Tibial nerve (tissue), 4 donors: ENCODE measurements around the gene NR1H3. TPM values are rescaled to one million over a fixed set of nuclear protein-coding genes. Genes with fewer than 3 reads are reported as not detected.

Experiments used
- DNase-seq, 2 donors: peaks; one replicate each; pipeline ENCODE4 v3.0.0-alpha.2; 2019; ENCODE audit warnings: low spot score in 2 of 2
- H3K27ac ChIP-seq, 4 donors: fragments of 200-600 bp; sonication (generic) in 3 of 4; one replicate each; pipeline ENCODE4 v1.5.1; 2017 to 2019; ENCODE audit warnings: mild to moderate bottlenecking in 1 of 4
- H3K27me3 ChIP-seq, 2 donors: fragments of 200-600 bp; sonication (generic) in 1 of 2; one replicate each; pipeline versions ENCODE4 v1.5.1 to v1.6.0; 2017 to 2019
- H3K36me3 ChIP-seq, 3 donors: fragments of 200-600 bp; sonication (generic); one replicate each; pipeline ENCODE4 v1.5.1; 2018 to 2019
- H3K4me1 ChIP-seq, 4 donors: fragments of 200-600 bp; sonication (generic) in 3 of 4; one replicate each; pipeline ENCODE4 v1.5.1; 2017 to 2019
- H3K4me3 ChIP-seq, 4 donors: fragments of 200-600 bp; sonication (generic) in 3 of 4; one replicate each; pipeline ENCODE4 v1.5.1; 2017 to 2019; ENCODE audit warnings: mild to moderate bottlenecking in 1 of 4, moderate library complexity in 1 of 4
- H3K9me3 ChIP-seq, 4 donors: fragments of 200-600 bp; sonication (generic) in 3 of 4; one replicate each; pipeline ENCODE4 v1.5.1; 2017 to 2019
- CTCF ChIP-seq, 5 experiments: fragments of 200-600 bp in 3 of 5; fragments of 450-650 bp in 2 of 5; sonication (generic) in 3 of 5; IDR thresholded peaks; one replicate each; pipeline ENCODE4 v1.5.1; 2016 to 2019; ENCODE audit warnings: antibody characterized with exemption in 5 of 5, mild to moderate bottlenecking in 3 of 5, moderate library complexity in 2 of 5
- EP300 ChIP-seq, 2 donors: sonication (generic); formaldehyde crosslinking; IDR thresholded peaks; one replicate each; pipeline ENCODE4 v1.6.1; 2017; ENCODE audit warnings: antibody characterized with exemption in 2 of 2, mild to moderate bottlenecking in 1 of 2
- POLR2A ChIP-seq, 2 donors: fragments of 450-650 bp; IDR thresholded peaks; one replicate each; pipeline ENCODE4 v1.6.1; 2017; ENCODE audit warnings: antibody characterized with exemption in 2 of 2, mild to moderate bottlenecking in 2 of 2, moderate library complexity in 2 of 2
- WGBS, 2 donors: methylation state at CpG; one replicate each; pipeline ENCODE4 v1.1.5; 2018; 5-methylcytosine and 5-hydroxymethylcytosine counted together
- total RNA-seq, 4 donors: library from RNA; depleted of rRNA; stranded (reverse); fragments of >200 nt; gene quantifications; one replicate each; pipeline ENCODE4 v1.1.0, GENCODE V29; 2016

Gene NR1H3
- total RNA-seq, 4 donors from 2014 or later, result 92.7 to 218 (median 124) TPM

DNA sequence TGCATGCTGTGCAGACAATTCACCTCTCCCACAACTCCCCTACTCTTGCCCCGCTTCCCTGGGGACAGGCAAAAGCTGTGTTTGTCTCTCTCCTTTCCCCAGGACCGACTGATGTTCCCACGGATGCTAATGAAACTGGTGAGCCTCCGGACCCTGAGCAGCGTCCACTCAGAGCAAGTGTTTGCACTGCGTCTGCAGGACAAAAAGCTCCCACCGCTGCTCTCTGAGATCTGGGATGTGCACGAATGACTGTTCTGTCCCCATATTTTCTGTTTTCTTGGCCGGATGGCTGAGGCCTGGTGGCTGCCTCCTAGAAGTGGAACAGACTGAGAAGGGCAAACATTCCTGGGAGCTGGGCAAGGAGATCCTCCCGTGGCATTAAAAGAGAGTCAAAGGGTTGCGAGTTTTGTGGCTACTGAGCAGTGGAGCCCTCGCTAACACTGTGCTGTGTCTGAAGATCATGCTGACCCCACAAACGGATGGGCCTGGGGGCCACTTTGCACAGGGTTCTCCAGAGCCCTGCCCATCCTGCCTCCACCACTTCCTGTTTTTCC, 10.7 kb downstream of the NR1H3 start:
- no peak for DNase-seq
- Histone ChIP-seq H3K27ac (peak overlapping the region; percentile 88 to 97 (median 90)), H3K4me1 (peaks cover 0 to 61% (median 23%) of the 10 kb centered on the region in 4 donors), H3K4me3 (peak overlapping the region in 3 of 4 donors; percentile 61 to 83 (median 68)), H3K27me3 (no peaks in the 10 kb centered on the region), H3K9me3 (no peaks in the 10 kb centered on the region), H3K36me3 (peaks cover 0 to 22% (median 0%) of the 10 kb centered on the region in 3 donors)
- WGBS, 2 donors, result 25 to 31% methylated on average over 13 of the region's 13 CpGs
- no peak for TF ChIP-seq CTCF (IDR thresholded peaks at IDR 0.05)
- TF ChIP-seq POLR2A (IDR thresholded peaks at IDR 0.05), result no peak
- no peak for TF ChIP-seq EP300 (IDR thresholded peaks at IDR 0.05)

DNA sequence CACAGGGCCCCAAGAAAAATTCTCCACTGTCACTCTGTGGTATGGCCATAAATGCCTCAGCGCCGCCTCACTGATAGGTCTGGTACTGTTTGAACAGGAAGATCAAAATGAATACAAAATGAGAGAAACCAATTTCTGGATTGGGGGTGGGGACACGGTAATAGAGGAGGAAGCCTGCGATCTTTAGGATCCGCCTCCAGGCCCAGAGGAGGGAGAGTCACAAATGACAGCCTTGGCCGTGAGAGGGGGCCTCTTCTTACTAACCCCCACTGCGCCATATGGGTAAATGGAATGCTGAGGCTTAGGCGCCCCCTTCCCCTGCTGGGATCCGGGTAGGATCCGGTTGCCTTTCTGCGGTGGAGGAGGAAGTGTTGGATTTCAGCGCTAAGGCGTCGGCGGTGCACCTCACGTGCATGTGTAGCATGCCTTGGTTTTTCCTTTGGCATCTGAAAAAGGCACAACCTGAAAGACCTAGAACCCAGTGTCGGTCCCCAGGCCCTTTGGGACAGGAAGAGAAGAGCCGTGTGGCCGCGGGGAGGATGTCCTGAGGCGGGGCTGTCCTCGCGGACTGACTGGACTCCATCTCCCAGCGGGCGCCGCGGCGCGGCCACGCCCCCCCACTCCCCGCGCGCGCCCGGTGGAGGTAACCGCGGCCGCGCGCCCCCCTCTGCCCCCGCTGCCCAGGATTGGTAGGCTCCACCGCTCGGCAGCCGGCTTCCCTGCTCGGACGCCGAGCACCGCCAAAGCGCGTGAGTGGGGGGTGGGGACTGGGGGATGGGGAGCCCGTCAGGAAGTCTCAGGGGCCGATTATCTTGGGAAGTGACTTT, 11.4 kb downstream of the NR1H3 start:
- no peaks in the 10 kb centered on the region for H3K27me3 ChIP-seq
- peaks cover 0 to 60% (median 23%) of the 10 kb centered on the region in 4 donors for H3K4me1 ChIP-seq
- peak; percentile 77 to 80 for DNase-seq
- peak overlapping the region; percentile 88 to 97 (median 90) for H3K27ac ChIP-seq
- WGBS, 2 donors, result 0 to 1% methylated on average over 19 to 26 of the region's 52 CpGs
- H3K36me3 ChIP-seq, result peaks cover 0 to 16% (median 0%) of the 10 kb centered on the region in 3 donors
- peak in 1 of 2 donors; percentile 73 for TF ChIP-seq EP300 (IDR thresholded peaks at IDR 0.05)
- TF ChIP-seq POLR2A (IDR thresholded peaks at IDR 0.05), result peak in 1 of 2 donors; percentile 2
- peak in 2 of 5 experiments; percentile 36 to 44 for TF ChIP-seq CTCF (IDR thresholded peaks at IDR 0.05)
- H3K4me3 ChIP-seq, result peak overlapping the region; percentile 50 to 83 (median 64)
- H3K9me3 ChIP-seq, result no peaks in the 10 kb centered on the region

DNA sequence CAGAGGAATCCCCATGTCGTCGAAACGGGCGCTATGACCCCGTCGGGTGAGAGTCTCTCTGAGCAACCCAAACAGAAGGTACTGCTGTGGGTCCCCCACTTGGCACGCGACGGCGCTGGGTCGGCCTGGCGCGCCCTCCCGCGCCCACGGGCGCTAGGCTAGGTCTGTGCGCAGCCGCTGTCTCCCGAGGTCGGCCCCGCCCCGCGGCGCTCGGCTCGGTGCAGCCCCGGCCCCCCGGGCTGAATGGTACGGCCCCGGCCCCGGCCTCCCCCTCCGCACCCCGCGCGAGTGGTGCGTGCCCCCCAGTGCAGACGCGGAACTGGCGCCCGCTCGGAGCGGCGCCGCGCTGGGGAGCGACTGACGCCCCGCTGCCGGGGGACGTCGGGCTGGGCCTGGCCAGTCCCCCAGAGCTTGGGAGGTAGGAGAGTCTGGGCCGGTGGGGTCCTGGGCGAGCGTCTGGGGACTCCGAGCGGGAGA, 12.1 kb downstream of the NR1H3 start, which contains the start of gene MADD:
TSS of gene MADD (plus strand) at position 305 of the 477 bp plus-strand sequence.
- Histone ChIP-seq H3K36me3 (peaks cover 0 to 16% (median 4%) of the 10 kb centered on the region in 3 donors), H3K9me3 (no peaks in the 10 kb centered on the region), H3K27me3 (no peaks in the 10 kb centered on the region), H3K27ac (peak within 1 kb of the TSS; percentile 88 to 97 (median 90)), H3K4me1 (peaks cover 0 to 53% (median 23%) of the 10 kb centered on the region in 4 donors), H3K4me3 (peak within 1 kb of the TSS; percentile 50 to 83 (median 64))
- 0 to 2% methylated on average over 6 to 17 of the region's 57 CpGs for WGBS, 2 donors
- peak in 1 of 2 donors; percentile 73 for TF ChIP-seq POLR2A (IDR thresholded peaks at IDR 0.05)
- TF ChIP-seq CTCF (IDR thresholded peaks at IDR 0.05), result peak in 1 of 5 experiments; percentile 32
- TF ChIP-seq EP300 (IDR thresholded peaks at IDR 0.05), result peak in 1 of 2 donors; percentile 58
- peak; percentile 63 to 64 for DNase-seq

DNA sequence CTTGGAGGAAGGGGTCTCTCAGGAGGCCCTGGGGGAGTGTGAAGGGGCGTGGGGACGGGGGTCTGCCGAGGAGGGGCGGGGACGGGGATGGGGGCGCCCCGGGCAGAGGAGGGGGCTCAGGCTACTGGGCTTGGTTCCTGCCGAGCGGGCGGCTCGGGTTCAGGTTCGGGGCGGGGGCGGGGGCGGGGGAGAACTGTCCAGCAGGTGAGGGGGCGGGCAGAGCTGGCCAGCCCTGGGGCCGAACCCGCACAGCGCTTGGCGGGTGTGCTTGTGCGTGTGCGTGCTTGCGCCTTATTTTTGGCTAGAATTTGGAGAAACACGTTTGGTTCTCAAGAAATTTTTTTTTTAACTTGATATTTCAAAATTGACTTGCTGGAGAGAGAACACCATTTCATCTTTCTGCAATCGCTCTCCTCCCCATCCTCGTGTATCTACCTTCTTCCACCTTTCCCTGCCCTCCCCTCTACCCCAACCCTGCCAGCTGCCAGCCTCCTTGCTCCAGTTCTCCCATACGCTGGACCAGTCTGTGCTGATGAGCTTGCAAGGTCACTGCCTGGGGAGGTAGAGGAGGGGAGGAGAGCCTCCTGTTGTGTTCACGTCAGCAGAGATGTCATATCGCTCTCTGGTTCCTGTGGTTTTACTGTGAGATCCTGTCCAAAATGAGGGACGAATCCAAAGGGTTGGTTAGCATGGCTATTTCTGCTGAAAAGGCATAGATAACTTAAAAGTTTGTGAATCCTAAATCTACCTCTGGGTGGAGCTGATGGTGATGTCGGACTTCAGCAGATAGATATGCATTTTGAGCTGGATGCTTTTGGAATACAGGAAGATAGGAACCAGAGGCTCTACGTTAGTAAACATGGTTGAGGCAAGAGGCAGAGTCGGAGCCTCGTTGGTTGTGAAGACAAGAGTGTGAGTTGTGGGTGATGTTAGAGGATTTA, 12.8 kb downstream of the NR1H3 start:
- Histone ChIP-seq H3K9me3 (no peaks in the 10 kb centered on the region), H3K36me3 (peaks cover 0 to 21% (median 11%) of the 10 kb centered on the region in 3 donors), H3K27me3 (no peaks in the 10 kb centered on the region), H3K27ac (peak overlapping the region; percentile 88 to 97 (median 90)), H3K4me3 (peak overlapping the region; percentile 50 to 83 (median 64)), H3K4me1 (peaks cover 0 to 46% (median 23%) of the 10 kb centered on the region in 4 donors)
- DNase-seq, result no peak
- 1 to 2% methylated on average over 23 to 30 of the region's 34 CpGs for WGBS, 2 donors
- TF ChIP-seq CTCF (IDR thresholded peaks at IDR 0.05), result no peak
- TF ChIP-seq EP300 (IDR thresholded peaks at IDR 0.05), result no peak
- peak in 1 of 2 donors; percentile 30 for TF ChIP-seq POLR2A (IDR thresholded peaks at IDR 0.05)
